ENCODE data around the gene DCTN3.
A peak's percentile ranks its signal among the peaks of the same experiment; 100 is the strongest.

DCTN3 gene

DNA sequence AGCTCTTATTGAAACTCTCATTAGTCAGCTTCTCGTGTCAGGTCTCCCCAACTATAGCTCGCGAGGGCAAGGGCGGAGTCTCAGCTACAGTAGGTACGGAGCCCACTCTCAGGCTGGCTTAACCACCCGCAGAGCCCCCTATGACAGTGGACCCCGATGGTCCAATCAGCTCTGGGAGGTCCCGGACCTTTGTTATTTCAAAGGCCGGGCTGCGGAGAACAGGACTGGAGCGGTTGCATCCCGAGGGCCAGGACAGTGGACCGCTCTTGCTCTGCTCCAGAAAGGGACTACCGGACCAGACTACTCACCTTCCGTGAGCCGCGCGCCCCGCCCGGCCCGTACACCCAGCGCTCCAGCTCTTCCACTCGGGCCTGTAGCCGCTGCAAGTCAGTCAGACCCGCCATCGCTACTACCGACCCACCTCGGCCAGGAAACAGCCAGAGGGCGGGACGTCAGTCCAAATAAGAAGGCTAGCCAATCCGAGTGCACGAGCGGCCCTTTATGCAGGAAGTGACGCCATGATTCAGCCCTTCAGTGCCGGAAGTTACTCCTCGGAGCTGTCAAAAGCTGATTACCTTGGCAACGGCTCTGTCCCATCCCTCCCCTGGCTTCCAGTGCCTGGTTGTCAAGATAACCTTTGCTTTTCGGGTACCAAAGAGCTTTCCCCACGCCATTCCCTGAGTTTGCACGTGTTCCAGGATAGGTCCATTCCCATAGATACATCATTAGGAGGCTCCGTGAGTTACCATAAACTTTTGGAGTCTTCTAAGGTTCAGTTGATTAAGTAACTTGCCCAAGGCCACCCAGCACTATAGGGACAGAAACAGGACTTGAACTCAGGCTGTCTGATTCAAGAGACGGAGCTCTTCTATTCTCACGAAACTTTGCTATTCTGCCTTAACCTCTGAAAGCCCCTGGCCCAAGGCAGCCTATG, at the start of gene DCTN3:
Gene DCTN3 (minus strand): TSS at position 435 of the 934 bp plus-strand sequence. CDS start 31 bp downstream, at position 404.
- peak; percentile 88 to 98 for DNase-seq

DNA sequence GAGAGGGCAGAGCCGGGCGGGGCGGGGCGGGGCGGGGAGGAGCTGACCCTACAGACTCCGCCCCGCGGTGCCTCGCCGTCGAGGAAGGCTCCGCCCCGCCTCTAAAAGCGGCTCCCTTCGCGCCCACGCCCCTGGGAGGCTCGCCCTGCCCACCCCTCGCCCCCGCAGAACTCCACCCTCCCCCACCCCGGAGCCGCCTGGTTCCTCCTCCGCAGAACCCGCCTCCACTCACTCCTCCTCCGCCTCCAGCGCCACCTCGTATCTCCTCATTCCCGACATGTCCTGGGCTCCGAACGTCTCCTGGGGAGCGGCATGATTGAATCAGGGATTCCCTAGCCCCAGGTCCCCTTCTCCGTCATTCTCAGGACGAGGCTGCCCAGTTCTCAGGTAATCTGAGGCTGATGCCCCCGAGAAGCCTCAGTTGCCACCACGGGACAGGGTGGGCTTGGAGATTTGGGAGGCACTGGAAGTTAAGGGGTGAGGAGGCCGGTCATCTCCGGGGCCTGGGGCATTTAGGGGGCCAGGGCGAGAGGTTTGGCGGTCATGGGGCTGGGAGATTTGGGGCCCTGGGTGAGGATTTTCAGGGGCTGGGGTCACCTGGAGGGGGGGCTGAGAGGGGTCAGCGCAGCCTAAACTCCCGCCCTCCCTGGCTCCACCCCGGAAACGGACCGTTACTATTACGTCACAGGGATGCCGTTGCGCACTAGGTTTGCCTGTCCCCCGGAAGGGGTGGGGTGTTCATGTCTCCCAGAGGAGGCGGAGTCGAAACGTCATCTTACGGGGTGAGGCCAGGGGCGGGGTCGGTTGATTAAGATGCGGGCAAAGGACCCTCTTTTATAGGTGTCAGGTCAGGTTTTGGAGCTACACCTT, 45.3 kb upstream of the DCTN3 start:
- peak; percentile 89 to 92 for DNase-seq

DNA sequence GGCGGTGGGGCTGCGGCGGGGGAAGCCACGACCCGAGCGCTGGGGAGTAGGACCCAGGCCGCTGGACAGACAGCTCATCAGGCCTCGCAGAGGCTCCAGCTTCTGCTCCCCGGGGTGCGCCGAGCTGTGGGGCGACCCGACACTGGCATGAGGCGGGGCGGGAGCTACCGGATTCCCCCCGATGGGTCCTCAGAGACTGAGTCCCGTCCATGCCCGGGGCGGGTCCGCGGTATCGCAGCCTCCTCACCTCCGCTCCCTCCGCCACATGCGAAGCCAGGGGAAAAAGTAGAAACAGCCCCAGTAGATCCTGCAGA, 44.7 kb upstream of the DCTN3 start:
- DNase-seq: no peak

DNA sequence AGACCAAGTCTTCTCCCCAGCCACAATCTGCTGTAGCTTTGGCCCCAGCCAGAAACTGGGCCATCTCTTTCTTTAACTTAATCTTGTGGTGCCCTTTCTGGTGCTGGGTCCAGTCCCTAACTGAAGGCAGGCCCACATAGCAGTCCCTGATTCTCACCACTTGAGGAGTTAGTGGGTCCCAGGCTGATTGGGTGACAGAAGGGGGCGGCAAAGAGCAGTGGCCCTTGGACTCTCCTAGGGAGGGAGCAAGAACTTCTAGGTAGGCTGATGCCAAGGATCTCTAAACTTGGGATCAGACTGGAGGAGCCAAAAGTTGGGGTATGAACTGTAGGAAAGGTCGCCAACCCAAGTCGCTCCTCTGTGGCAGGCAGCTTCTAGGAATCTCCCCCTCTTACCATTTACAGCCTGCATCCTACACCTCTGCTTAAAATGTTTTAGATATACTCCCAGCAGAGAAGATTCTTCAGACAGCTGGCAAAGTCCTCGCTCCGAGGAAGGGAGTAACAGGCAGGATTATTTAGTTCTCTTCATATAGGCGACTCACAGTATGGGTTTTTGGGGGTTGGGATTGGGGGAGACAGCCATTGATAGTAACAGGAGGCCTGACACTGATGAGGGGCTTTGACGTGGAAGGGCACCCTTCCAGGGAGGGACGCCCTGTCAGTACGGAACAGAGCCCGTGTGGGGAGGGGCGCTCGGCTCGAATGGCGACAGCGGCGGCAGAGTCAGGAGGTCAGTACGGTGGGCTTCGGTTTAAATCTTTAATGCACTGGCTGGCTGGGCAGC, 44.2 kb upstream of the DCTN3 start:
- peak; percentile 26 to 71 for DNase-seq

DNA sequence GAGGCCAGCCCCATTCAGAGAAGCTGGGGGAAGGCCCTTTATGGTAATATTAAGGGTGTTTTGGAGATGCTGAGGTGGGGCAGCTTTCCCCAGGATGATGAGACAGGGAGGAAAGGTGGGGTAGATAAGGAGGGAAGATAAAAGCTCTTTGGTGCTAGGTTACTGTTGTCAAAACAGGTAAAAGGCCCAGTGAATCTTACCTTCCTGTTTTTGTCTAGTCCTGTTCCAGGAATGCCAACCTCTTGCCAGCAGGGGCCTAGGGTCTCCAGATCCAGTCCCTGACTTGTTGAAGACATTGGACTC, 43.0 kb upstream of the DCTN3 start:
- DNase-seq: no peak

DNA sequence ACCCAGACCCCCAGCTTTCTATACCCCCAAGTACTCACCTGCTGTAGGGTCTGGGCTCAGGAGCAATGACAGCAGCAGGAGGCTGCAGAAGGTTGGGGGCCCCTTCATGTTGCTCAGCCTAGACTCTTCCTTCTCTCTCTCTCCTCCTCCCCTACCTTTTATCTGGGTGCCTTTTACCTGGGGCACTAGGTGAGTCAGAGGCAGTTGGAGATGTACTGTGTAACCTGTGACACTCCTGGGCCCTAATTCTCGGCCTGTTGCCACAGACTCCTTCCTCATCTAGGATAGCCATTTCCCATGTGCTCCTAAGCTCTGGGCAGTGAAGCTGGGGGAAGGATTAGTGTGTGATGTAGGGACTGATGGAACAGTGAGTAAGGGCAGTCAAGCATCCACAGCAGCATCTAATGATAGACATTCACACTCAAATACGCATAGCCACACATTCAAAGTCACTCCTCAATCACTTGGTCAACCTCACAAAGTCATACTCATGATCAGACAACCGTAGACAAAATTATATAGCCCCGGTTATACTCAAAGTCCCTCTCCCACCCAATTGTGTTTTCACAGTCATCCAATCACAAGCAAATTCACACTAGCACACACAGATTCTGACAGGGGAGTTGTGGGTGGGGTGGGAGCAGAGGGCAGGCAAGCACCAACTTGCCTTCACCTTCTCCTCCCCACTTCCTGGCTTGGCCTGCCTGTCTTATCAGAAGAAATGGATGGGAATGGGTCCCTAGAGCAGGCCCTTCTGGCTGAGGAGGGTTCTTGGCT, 42.4 kb upstream of the DCTN3 start, which contains the start of gene CCL27:
Gene CCL27 (minus strand): TSS at position 132 of the 777 bp plus-strand sequence. CDS start 24 bp downstream, at position 108.
- no peak for DNase-seq

DNA sequence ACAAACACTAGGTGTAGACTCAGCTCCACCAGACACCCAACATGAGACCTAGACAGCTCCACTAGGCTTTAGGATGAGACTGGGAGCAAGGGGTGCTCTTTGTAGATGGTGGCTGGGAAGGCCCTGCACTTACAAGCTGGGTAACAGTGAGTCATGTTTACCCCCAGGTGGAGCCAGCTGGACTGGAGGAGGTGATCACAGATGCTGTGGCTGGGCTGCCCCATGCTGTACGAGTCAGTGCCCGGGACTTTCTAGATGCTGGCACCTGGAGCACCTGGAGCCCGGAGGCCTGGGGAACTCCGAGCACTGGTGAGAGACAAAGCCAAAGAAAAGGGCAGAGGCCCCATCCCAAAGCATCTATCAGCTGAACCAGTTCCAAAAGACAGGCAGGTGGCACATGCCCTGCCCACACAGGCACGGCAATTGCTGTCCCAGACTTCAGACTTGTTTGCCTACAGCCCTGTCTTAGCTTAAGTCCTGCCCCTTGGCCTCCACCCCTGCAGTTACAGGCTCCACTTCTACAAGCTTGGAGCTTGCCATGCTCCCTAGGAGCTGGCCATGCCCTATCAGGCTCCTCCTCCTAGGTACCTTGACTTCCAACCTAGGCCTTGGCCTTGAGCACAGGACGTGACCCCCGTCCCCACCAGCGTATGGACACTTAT, 39.4 kb upstream of the DCTN3 start:
- no peak for DNase-seq

DNA sequence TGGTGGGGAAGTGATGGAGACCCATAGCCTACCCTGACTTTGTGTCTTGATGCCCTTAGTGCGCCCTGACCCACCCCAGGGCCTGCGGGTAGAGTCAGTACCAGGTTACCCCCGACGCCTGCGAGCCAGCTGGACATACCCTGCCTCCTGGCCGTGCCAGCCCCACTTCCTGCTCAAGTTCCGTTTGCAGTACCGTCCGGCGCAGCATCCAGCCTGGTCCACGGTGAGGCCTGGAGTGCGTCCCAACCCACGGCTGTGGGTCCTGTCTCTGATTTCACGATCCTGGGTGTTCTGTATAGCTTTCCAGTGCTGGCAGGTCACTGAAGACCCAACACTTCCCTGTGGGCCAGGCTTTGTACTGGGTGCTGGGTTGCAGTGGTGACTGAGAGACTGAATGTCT, 38.2 kb upstream of the DCTN3 start:
- no peak for DNase-seq

DNA sequence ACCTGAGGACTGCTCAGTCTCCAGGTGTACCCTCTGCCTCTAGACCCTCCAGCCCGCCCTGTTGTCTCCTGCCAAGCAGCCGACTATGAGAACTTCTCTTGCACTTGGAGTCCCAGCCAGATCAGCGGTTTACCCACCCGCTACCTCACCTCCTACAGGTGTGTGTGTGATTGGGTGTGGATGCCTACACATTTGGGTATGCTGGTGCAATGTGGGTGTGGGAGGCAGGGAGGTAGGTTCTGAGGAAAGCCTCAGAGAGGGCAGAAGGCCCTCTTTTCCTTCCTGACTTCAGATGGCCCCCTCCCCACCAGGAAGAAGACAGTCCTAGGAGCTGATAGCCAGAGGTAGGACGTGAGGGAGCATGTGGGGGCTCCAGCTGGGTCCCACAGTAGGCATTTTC, 36.7 kb upstream of the DCTN3 start:
- DNase-seq: no peak

DNA sequence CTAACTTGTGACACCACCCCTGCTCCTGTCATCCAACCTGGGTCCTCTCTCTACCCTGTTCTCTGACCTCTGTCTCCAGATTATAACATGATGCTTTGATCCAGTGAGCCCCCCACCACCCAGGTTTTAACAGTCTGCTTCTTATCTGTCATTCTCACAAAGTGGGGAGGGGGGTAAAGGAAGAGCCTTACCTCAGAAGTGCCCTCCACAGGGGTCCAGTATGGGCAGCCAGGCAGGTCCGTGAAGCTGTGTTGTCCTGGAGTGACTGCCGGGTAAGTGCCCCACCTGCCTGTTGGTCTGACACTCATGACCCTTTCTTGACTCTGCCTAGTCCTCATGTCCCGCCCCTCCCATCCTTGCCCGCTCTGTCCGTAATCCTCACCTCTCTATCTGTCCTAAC, 35.1 kb upstream of the DCTN3 start:
- no peak for DNase-seq

DNA sequence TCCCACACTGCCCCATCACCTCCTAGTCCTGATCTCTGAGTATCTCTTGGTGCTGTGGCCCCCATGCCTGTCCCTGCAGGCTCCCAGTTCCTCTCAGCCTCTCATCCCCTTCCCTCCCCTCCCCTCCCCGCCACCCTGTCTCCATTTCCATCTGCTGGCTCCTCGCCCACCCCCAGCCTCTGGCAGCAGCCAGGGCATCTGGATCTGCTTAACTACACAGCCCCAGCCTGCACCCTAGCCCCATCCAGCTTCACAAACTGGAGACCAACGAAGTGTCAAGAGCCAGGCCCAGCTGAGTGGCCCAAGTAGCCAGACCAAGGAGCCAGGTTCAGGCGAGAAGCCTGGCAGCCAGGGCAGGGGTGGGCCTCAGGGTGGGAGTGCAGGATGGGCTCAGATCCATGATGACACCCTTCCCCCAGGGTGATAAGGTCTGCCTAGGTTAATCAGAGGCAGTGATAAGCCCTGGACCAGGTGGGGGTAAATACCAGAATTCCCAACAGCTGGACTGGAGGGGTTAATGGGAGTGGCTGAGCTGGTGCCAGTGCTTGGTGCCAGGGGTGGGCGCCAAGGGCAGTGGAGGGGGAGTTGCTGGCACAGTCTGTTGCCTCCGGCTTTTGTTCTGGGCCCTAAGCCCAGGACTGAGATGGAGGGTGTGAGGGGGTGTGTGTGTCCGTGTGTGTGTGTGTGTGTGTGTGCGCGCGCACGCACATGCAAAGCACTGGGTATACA, 34.2 kb upstream of the DCTN3 start:
- DNase-seq: peak; percentile 61 to 70

DNA sequence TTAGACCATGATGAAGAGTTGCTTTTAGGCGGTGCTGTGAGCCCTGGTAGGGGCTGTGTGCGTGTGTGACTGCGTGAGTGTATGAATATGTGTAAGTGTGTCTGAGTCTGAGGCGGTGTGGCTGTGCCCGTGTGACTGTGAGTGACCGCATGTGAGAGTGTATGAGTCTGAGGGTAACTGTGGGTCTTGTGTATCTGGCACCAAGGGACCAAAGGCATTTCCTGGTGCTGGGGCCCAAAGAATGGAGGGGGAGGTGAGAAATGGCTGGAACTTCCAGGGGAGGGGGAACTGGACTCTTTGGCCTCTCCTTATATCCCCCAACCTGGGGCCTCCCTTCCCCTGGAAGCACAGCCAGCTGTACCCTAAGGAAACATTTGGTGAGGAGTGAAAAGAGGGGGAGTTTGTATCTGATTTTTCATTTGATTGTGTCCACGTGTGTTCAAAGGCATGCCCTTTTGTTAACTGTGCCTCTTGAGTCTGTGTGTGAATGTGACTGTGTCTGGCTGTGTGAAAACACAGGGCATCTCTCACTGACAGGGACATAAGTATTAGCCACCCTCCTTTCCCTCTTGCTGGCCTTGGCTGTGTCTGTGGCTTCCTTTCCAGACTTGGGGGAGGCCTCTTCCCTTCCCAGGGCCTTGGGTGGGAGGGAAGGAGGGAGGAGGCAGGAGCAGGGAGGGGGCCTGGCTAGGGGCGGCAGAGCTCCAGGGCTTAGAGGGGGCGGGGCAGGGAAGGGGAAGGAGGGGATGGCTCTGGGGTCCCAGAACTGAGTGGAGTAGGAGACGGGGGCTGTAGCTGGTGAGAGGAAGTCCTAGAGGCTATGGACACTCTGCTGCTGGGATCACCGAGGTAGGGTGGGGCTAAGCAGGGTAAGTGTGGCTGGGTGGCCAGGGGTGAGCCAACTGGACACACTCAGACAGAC, 33.1 kb upstream of the DCTN3 start:
- DNase-seq: peak in 1 of 2 donors; percentile 5

DNA sequence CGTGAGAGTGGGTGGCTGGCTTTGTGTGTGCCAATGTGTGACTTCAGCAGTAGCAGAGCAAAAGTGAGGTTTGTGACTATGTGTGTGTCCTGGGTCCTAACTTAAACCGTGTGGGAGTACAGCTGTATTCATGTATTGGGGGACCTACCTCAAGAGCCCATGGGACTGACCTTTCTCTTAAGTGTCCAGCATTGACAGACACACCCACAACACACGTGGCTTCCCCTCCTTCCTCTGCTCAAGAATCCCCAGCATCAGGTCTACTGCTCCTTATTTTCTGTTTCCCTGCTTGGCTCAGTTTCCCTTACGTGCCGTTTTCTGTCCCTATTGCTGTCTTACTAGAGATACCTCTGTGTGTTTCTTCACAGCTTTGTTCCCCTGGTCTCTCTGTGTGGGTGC, 32.3 kb upstream of the DCTN3 start:
- no peak for DNase-seq

DNA sequence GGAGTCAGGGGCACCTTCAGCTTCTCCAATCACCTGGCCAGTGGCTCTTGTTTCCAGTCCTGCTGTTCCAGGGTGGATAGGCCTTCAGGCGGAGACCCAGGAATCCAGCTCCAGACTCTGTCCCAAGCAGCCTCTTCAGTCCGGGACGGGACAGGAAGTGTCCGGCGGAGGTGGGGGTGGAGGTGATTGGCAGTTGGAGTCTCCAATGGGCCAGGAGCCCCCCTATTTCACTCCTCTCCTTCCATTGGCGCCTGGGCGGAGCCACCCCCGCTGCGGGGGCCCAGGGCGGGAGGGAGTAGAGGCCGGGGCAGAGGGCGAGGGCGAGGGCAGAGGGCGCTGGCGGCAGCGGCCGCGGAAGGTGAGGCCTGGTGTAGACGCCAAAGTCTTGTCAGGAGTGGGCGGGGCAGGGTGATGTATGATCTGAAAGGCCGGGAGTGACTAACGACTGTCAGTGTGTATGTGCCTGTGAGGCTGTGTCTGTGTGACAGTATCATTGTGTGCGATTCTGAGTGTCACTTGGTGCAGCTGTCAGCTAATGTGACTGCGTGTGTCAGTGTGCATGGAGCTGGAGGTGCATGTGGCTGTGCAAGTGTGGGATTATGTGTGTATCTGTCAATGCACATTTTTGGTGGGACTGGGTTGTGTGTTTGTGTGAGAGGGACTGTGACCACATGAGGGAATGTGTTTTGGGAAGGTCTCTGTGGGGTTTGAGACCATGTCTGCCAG, 31.7 kb upstream of the DCTN3 start, which contains the start of gene IL11RA:
Gene IL11RA (plus strand): TSS at position 310 of the 726 bp plus-strand sequence. CDS start 3,033 bp downstream, outside the sequence.
- DNase-seq: peak; percentile 71 to 82

DNA sequence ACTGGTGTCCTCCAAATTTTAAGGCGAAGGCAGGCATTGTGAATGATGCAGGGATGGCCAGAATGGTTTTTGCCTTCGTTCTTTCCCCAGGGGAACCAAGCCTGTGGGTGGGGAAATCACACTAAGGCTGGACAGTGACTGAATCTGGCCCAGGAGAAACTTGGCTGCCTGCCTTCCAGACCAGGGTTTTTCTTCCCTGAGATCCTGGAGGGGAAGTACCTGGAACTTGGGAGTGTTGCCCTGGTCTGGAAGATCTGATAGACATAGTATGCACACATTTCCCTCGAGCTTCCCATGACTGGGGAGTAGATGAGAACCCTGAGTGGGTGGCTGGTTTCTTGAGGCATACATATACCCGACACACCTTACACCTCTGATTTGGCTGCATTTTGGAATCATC, 31.0 kb upstream of the DCTN3 start:
- DNase-seq: no peak

DNA sequence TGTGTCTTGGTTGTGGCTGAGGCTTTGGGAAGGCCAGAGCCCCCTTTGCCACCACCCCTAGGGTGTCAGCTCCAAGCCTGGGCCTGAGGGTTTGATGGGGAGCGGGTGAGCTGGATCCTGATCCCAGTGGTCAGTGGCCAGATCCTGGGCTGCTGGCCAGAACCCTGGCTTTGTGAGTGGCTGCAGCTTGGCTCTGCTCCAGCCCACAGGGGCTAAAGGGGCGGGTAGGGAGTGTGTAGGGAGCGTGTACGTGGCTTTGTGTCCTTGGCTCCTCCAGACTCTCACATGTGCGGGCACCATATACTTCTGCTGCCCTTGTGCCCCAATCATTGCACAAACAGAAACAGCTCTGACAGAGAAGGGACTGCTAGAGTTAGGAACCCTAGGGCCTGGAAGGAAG, 30.5 kb upstream of the DCTN3 start:
- DNase-seq: peak in 1 of 2 donors; percentile 10

DNA sequence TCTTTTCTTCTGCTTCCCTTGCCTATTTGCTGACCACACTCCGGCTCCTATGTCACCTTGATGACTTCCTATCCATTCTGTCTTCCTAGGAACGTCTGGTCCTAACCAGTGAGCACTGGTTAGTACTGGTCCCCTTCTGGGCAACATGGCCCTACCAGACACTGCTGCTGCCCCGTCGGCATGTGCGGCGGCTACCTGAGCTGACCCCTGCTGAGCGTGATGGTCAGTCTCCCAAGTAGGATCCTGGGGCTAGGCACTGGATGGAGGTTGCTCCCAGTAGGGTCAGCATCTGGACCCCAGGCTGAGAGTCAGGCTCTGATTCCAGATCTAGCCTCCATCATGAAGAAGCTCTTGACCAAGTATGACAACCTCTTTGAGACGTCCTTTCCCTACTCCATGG, 28.4 kb upstream of the DCTN3 start:
- DNase-seq: no peak

DNA sequence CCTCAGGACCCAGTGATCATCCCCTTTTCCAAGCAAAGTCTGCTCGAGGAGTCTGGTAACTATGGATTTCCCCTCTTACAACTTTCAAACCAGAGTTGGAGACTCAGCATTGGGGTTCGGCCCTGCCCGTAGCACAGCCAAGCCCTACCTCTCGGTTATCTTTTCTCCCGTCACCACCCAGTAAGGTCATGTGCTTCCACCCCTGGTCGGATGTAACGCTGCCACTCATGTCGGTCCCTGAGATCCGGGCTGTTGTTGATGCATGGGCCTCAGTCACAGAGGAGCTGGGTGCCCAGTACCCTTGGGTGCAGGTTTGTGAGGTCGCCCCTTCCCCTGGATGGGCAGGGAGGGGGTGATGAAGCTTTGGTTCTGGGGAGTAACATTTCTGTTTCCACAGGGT, 27.4 kb upstream of the DCTN3 start:
- DNase-seq: no peak

DNA sequence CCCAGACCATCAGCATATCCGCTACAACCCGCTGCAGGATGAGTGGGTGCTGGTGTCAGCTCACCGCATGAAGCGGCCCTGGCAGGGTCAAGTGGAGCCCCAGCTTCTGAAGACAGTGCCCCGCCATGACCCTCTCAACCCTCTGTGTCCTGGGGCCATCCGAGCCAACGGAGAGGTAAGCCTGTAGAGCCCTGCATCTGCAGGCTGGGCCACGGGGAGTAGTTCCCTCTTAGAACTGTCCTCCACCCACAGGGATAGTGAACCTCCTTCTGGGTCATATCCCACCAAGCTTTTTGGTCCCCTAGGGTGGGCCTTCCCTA, 26.7 kb upstream of the DCTN3 start:
- DNase-seq: no peak
